A549 (cell line): ENCODE measurements around the gene HPN.

Source experiments
- CHD2 ChIP-seq: fragments of 150-350 bp; IDR thresholded peaks from 2 replicates; pipeline ENCODE4 v1.6.1; 2014; ENCODE audit warnings: low read length; ENCODE audit not compliant: partially characterized antibody
- EP300 ChIP-seq, 2 experiments: fragments of >200 bp; sonication (Bioruptor Twin); formaldehyde crosslinking; IDR thresholded peaks; 2 replicates in 1 of 2; 3 replicates in 1 of 2; pipeline ENCODE4 v1.6.1; 2016 to 2017
- FOSL2 ChIP-seq, 2 experiments: fragments of 450-650 bp in 1 of 2; fragments of >200 bp in 1 of 2; sonication (Bioruptor Twin) in 1 of 2; formaldehyde crosslinking; IDR thresholded peaks; 2 replicates each; pipeline versions ENCODE4 v1.5.0 to v1.6.1; 2016 to 2020; ENCODE audit warnings: mild to moderate bottlenecking in 1 of 2, moderate library complexity in 1 of 2
- JUNB ChIP-seq: fragments of >200 bp; sonication (Bioruptor Twin); formaldehyde crosslinking; IDR thresholded peaks from 2 replicates; pipeline ENCODE4 v1.6.1; 2016
- MYC ChIP-seq: IDR thresholded peaks from 2 replicates; pipeline ENCODE4 v1.6.1; 2012; ENCODE audit warnings: mild to moderate bottlenecking, inconsistent platforms, low read length, improper control_type of control experiment, borderline replicate concordance
- PHF8 ChIP-seq: fragments of 200-600 bp; sonication (generic); IDR thresholded peaks from 2 replicates; pipeline ENCODE4 v1.6.1; 2016; ENCODE audit warnings: low read depth, mild to moderate bottlenecking, antibody characterized with exemption, moderate library complexity, borderline replicate concordance
- POLR2A ChIP-seq: IDR thresholded peaks from 2 replicates; pipeline ENCODE4 v1.6.1; 2012; ENCODE audit warnings: mild to moderate bottlenecking, low read length
- POLR2AphosphoS2 ChIP-seq: conservative IDR thresholded peaks from 2 replicates; pipeline ENCODE4 v1.6.1; 2012; ENCODE audit warnings: low read length, improper control_type of control experiment, inconsistent platforms
- RCOR1 ChIP-seq: fragments of 150-350 bp; IDR thresholded peaks from 2 replicates; pipeline ENCODE4 v1.6.1; 2014; ENCODE audit warnings: antibody characterized with exemption, low read length, low read depth
- RFX5 ChIP-seq: fragments of 450-650 bp; IDR thresholded peaks from 2 replicates; pipeline ENCODE4 v1.7.1; 2014; ENCODE audit warnings: antibody characterized with exemption, mild to moderate bottlenecking, moderate library complexity
- SMC3 ChIP-seq: fragments of >200 bp; sonication (Bioruptor Twin); formaldehyde crosslinking; IDR thresholded peaks from 3 replicates; pipeline ENCODE4 v1.6.1; 2018; ENCODE audit warnings: inconsistent platforms
- TP53 ChIP-seq: fragments of 250-450 bp; sonication (Bioruptor Pico); IDR thresholded peaks from 2 replicates; pipeline ENCODE4 v1.5.0; 2021; ENCODE audit warnings: mild to moderate bottlenecking, moderate library complexity
- ZNF302 ChIP-seq: fragments of 250-450 bp; sonication (Bioruptor Pico); IDR thresholded peaks from 2 replicates; pipeline ENCODE4 v1.9.0; 2021; ENCODE audit warnings: inconsistent platforms, mild to moderate bottlenecking, moderate library complexity
- TF ChIP-seq, protein P1 (sequence below): fragments of >200 bp; sonication (Bioruptor Twin); formaldehyde crosslinking; IDR thresholded peaks from 3 replicates; pipeline ENCODE4 v1.5.1; 2016

DNA sequence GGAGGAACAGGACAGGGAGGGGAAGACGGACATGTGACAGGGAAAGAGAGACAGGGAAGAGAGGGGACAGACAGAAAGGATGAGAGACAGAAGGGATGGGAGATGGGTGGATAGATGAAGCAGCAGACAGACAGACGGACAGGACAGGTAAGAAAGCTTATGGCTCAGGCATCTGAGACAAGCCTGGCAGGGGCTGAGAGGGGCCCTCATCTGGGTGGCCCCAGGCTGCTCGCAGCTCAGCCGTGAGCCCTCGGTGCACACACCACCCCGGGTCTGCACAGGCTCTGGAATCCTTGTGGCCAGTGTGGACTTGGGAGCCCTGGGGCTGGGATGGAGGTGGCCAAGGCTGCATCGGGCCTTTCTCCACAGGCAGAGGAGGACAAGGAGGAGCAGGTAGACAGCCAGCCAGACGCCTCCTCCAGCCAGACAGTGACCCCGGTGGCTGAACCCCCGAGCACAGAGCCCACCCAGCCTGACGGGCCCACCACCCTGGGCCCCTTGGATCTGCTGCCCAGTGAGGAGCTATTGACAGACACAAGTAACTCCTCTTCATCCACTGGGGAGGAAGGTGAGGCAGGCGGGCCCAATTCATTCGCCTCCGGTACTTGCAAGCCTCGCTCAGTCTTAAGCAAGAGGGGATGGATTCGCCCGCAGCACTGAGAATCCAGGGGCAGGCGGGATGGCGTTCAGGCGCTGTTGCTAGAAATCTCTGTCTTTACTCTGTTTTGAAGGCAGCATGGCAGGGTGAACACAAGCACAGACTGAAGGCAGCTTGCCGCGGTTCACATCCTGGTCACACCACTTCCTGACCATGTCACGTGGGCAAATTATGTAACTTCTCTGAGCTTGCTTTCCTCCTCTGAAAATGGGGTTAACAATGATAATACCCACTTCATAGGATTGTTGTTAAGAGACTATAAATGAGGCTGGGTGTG is 27.4 kb upstream of the HPN start:
- no peak for TF ChIP-seq MYC
- TF ChIP-seq, protein P1, sequence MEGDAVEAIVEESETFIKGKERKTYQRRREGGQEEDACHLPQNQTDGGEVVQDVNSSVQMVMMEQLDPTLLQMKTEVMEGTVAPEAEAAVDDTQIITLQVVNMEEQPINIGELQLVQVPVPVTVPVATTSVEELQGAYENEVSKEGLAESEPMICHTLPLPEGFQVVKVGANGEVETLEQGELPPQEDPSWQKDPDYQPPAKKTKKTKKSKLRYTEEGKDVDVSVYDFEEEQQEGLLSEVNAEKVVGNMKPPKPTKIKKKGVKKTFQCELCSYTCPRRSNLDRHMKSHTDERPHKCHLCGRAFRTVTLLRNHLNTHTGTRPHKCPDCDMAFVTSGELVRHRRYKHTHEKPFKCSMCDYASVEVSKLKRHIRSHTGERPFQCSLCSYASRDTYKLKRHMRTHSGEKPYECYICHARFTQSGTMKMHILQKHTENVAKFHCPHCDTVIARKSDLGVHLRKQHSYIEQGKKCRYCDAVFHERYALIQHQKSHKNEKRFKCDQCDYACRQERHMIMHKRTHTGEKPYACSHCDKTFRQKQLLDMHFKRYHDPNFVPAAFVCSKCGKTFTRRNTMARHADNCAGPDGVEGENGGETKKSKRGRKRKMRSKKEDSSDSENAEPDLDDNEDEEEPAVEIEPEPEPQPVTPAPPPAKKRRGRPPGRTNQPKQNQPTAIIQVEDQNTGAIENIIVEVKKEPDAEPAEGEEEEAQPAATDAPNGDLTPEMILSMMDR, result no peak
- no peak for TF ChIP-seq RCOR1
- peak; percentile 24 for TF ChIP-seq TP53
- no peak for TF ChIP-seq JUNB
- no peak for TF ChIP-seq POLR2AphosphoS2
- TF ChIP-seq CHD2, result no peak
- TF ChIP-seq RFX5, result no peak
- no peak for TF ChIP-seq PHF8
- TF ChIP-seq EP300 (IDR thresholded peaks at IDR 0.05), result no peak
- no peak for TF ChIP-seq POLR2A
- TF ChIP-seq FOSL2 (IDR thresholded peaks at IDR 0.05), result no peak
- no peak for TF ChIP-seq FOSL2 (CRISPR knock-in tag; IDR thresholded peaks at IDR 0.05)
- no peak for TF ChIP-seq ZNF302
- no peak for TF ChIP-seq SMC3
